CD14-positive monocyte (primary cell): ENCODE data around the gene DAB2. TPM values are rescaled to one million over a fixed set of nuclear protein-coding genes. Genes with fewer than 3 reads are reported as not detected.

ENCODE experiments used
- DNase-seq, 3 donors: peaks; one replicate each; pipeline ENCODE4 v3.0.0-alpha.2; 2011 to 2022
- H2AFZ ChIP-seq: 2 replicates; pipeline ENCODE4 v1.6.0; 2012; ENCODE audit warnings: mild to moderate bottlenecking, low read depth, low read length, inconsistent platforms; ENCODE audit not compliant: insufficient read depth, poor library complexity, severe bottlenecking
- H3K27ac ChIP-seq, 2 donors: 1 replicate in 1 of 2; 2 replicates in 1 of 2; pipeline ENCODE4 v1.5.1; 2012 to 2013; ENCODE audit warnings: low read length in 2 of 2, control low read depth in 1 of 2, inconsistent platforms in 1 of 2, low read depth in 1 of 2, mild to moderate bottlenecking in 1 of 2
- H3K27me3 ChIP-seq, 2 donors: one replicate each; pipeline versions ENCODE4 v1.6.0 to v1.6.1; 2011 to 2013; ENCODE audit warnings: low read length in 2 of 2; ENCODE audit not compliant: control insufficient read depth in 2 of 2, insufficient read depth in 2 of 2
- H3K36me3 ChIP-seq, 2 donors: replicated peaks in 1 of 2; 1 replicate in 1 of 2; 2 replicates in 1 of 2; pipeline versions ENCODE4 v1.5.1 to v1.6.1; 2012 to 2013; ENCODE audit warnings: low read length in 2 of 2, control low read depth in 1 of 2, inconsistent platforms in 1 of 2, mild to moderate bottlenecking in 1 of 2; ENCODE audit not compliant: insufficient read depth in 2 of 2, control insufficient read depth in 1 of 2
- H3K4me1 ChIP-seq, 2 donors: 1 replicate in 1 of 2; 2 replicates in 1 of 2; pipeline versions ENCODE4 v1.5.1 to v1.6.1; 2012 to 2013; ENCODE audit warnings: low read length in 2 of 2, control low read depth in 1 of 2, inconsistent platforms in 1 of 2, mild to moderate bottlenecking in 1 of 2, moderate library complexity in 1 of 2; ENCODE audit not compliant: insufficient read depth in 2 of 2, control insufficient read depth in 1 of 2
- H3K4me2 ChIP-seq: replicated peaks from 2 replicates; pipeline ENCODE3; 2012; ENCODE audit warnings: low read length, moderate library complexity, mild to moderate bottlenecking; ENCODE audit not compliant: poor library complexity, severe bottlenecking; ENCODE audit errors: extremely low read depth
- H3K4me3 ChIP-seq, 3 experiments: fragments of 200-600 bp in 1 of 3; sonication (generic) in 1 of 3; replicated peaks in 1 of 3; 1 replicate in 2 of 3; 2 replicates in 1 of 3; pipeline ENCODE4 v1.5.1; 2011 to 2013; ENCODE audit warnings: low read length in 3 of 3, mild to moderate bottlenecking in 3 of 3, control low read depth in 2 of 3, low read depth in 2 of 3, inconsistent platforms in 1 of 3, moderate library complexity in 1 of 3
- H3K79me2 ChIP-seq: 2 replicates; pipeline ENCODE4 v1.6.0; 2012; ENCODE audit warnings: mild to moderate bottlenecking, control low read depth, inconsistent platforms, low read length, moderate library complexity; ENCODE audit not compliant: insufficient read depth
- H3K9ac ChIP-seq: 2 replicates; pipeline ENCODE4 v1.6.0; 2017; ENCODE audit warnings: low read length, mild to moderate bottlenecking; ENCODE audit not compliant: insufficient read depth, poor library complexity, severe bottlenecking
- H3K9me3 ChIP-seq, 2 donors: replicated peaks in 1 of 2; 1 replicate in 1 of 2; 2 replicates in 1 of 2; pipeline versions ENCODE4 v1.5.1 to v1.6.1; 2012 to 2013; ENCODE audit warnings: low read length in 2 of 2, control low read depth in 1 of 2; ENCODE audit not compliant: control insufficient read depth in 1 of 2, insufficient read depth in 1 of 2
- H4K20me1 ChIP-seq: 2 replicates; pipeline ENCODE4 v1.6.0; 2012; ENCODE audit warnings: mild to moderate bottlenecking, low read length, control low read depth, moderate library complexity; ENCODE audit not compliant: insufficient read depth
- H3K27ac Mint-ChIP-seq, 7 donors: one replicate each; pipeline ENCODE4 v1.8.0; 2020; ENCODE audit warnings: mild to moderate bottlenecking in 7 of 7, mixed read lengths in 7 of 7, moderate library complexity in 6 of 7, inconsistent platforms in 2 of 7
- H3K27me3 Mint-ChIP-seq, 3 donors: one replicate each; pipeline ENCODE4 v1.8.0; 2021 to 2022; ENCODE audit warnings: low read depth in 3 of 3, mild to moderate bottlenecking in 3 of 3, mixed read lengths in 3 of 3, moderate library complexity in 3 of 3, inconsistent platforms in 1 of 3
- H3K36me3 Mint-ChIP-seq, 2 donors: one replicate each; pipeline ENCODE4 v1.8.0; 2020; ENCODE audit warnings: mixed read lengths in 2 of 2, inconsistent platforms in 1 of 2, mild to moderate bottlenecking in 1 of 2
- H3K4me1 Mint-ChIP-seq: one replicate; pipeline ENCODE4 v1.8.0; 2020; ENCODE audit warnings: mild to moderate bottlenecking, mixed read lengths
- H3K4me3 Mint-ChIP-seq, 2 donors: one replicate each; pipeline ENCODE4 v1.8.0; 2020; ENCODE audit warnings: mild to moderate bottlenecking in 2 of 2, mixed read lengths in 2 of 2, moderate library complexity in 1 of 2
- H3K9me3 Mint-ChIP-seq, 7 donors: one replicate each; pipeline ENCODE4 v1.8.0; 2020 to 2022; ENCODE audit warnings: mixed read lengths in 7 of 7, mild to moderate bottlenecking in 6 of 7, moderate library complexity in 6 of 7, inconsistent platforms in 2 of 7
- WGBS: methylation state at CpG from one replicate; pipeline ENCODE4 v1.1.5; 2013; ENCODE audit warnings: missing lambda C conversion rate; ENCODE audit not compliant: insufficient coverage; 5-methylcytosine and 5-hydroxymethylcytosine counted together
- intact Hi-C, 2 donors: fragments of 100-400 bp; cut with micrococcal nuclease; formaldehyde crosslinking; loops; one replicate each; pipeline versions ENCODE4 v1.15.0 to v1.15.1; 2023
- polyA plus RNA-seq, 3 donors: library from polyadenylated mRNA; depleted of rRNA in 1 of 3; unstranded in 2 of 3; stranded (reverse) in 1 of 3; fragments of 300-500 nt in 2 of 3; fragments of >200 nt in 1 of 3; fragmentation: Illumina TruSeq in 2 of 3; gene quantifications; 1 replicate in 2 of 3; 2 replicates in 1 of 3; pipeline ENCODE4 v1.2.3, GENCODE V29; 2012 to 2021
- TF ChIP-seq, protein P1 (sequence below): fragments of 200-600 bp; IDR thresholded peaks from one replicate; pipeline ENCODE4 v1.8.0; 2022; ENCODE audit warnings: antibody characterized with exemption, mild to moderate bottlenecking

Gene DAB2
- polyA plus RNA-seq, 3 donors = 0.98 to 4.8 (median 3.0) TPM

GRCh38 chr5:39362646-39363045 is 62.1 kb downstream of the DAB2 start:
- H2AFZ ChIP-seq = no peak overlapping the region

GRCh38 chr5:39361306-39361705 is 63.5 kb downstream of the DAB2 start:
- H3K27ac Mint-ChIP-seq = no peak overlapping the region
- H3K4me3 ChIP-seq = no peak overlapping the region
- intact Hi-C loops = no loop called here
- H3K4me3 Mint-ChIP-seq = no peak overlapping the region
- no CpG with 5 or more reads among the region's 4 CpGs for WGBS
- H3K9ac ChIP-seq = no peak overlapping the region
- no peak for DNase-seq
- no peak overlapping the region for H3K4me2 ChIP-seq
- H3K4me1 Mint-ChIP-seq = no peaks in the 10 kb centered on the region
- H3K9me3 ChIP-seq = no peaks in the 10 kb centered on the region
- no peaks in the 10 kb centered on the region for H4K20me1 ChIP-seq
- peaks cover 2 to 3% (median 2%) of the 10 kb centered on the region in 3 donors for H3K27me3 Mint-ChIP-seq
- no peaks in the 10 kb centered on the region for H3K27me3 ChIP-seq
- H3K4me1 ChIP-seq = no peaks in the 10 kb centered on the region
- no peak overlapping the region for H2AFZ ChIP-seq
- TF ChIP-seq, protein P1, sequence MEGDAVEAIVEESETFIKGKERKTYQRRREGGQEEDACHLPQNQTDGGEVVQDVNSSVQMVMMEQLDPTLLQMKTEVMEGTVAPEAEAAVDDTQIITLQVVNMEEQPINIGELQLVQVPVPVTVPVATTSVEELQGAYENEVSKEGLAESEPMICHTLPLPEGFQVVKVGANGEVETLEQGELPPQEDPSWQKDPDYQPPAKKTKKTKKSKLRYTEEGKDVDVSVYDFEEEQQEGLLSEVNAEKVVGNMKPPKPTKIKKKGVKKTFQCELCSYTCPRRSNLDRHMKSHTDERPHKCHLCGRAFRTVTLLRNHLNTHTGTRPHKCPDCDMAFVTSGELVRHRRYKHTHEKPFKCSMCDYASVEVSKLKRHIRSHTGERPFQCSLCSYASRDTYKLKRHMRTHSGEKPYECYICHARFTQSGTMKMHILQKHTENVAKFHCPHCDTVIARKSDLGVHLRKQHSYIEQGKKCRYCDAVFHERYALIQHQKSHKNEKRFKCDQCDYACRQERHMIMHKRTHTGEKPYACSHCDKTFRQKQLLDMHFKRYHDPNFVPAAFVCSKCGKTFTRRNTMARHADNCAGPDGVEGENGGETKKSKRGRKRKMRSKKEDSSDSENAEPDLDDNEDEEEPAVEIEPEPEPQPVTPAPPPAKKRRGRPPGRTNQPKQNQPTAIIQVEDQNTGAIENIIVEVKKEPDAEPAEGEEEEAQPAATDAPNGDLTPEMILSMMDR = no peak
- peaks cover 0 to 8% (median 2%) of the 10 kb centered on the region in 7 donors for H3K9me3 Mint-ChIP-seq
- no peaks in the 10 kb centered on the region for H3K36me3 Mint-ChIP-seq
- no peaks in the 10 kb centered on the region for H3K79me2 ChIP-seq
- H3K36me3 ChIP-seq = no peaks in the 10 kb centered on the region
- no peak overlapping the region for H3K27ac ChIP-seq

More at GRCh38 chr5:39362646-39363045, 62.1 kb downstream of the DAB2 start:
- Histone ChIP-seq H3K4me2 (no peak overlapping the region), H3K27me3 (no peaks in the 10 kb centered on the region), H4K20me1 (no peaks in the 10 kb centered on the region), H3K4me1 (no peaks in the 10 kb centered on the region), H3K36me3 (no peaks in the 10 kb centered on the region), H3K4me3 (no peak overlapping the region), H3K9me3 (no peaks in the 10 kb centered on the region), H3K27ac (no peak overlapping the region), H3K79me2 (no peaks in the 10 kb centered on the region), H3K9ac (no peak overlapping the region)
- peaks cover 0 to 8% (median 0%) of the 10 kb centered on the region in 7 donors for H3K9me3 Mint-ChIP-seq
- H3K4me1 Mint-ChIP-seq = no peaks in the 10 kb centered on the region
- no peaks in the 10 kb centered on the region for H3K36me3 Mint-ChIP-seq
- intact Hi-C loops = no loop called here
- TF ChIP-seq, protein P1 = no peak
- H3K27ac Mint-ChIP-seq = no peak overlapping the region
- 100% methylated on average over 5 of the region's 8 CpGs for WGBS
- no peak overlapping the region for H3K4me3 Mint-ChIP-seq
- H3K27me3 Mint-ChIP-seq = peaks cover 2 to 3% (median 2%) of the 10 kb centered on the region in 3 donors
- no peak for DNase-seq
